HepG2 (cell line): ENCODE data around the gene LPCAT4. TPM values are rescaled to one million over a fixed set of nuclear protein-coding genes. Genes with fewer than 3 reads are reported as not detected.

Experiments used
- ATAC-seq: fragments of 200-7000 bp; cut with Tn5 transposase; 3 replicates; pipeline ENCODE4 v1.9.1; 2020; ENCODE audit warnings: mild to moderate bottlenecking, moderate library complexity
- BruUV-seq: library from RNA; stranded (reverse); fragments of 400-500 nt; replicated peaks from 2 replicates; lab custom pipeline; 2021; lab: Mats Ljungman, UMichigan
- CTCF ChIA-PET: fragments of 300-600 bp; formaldehyde crosslinking; extraction: SDS; loops from one replicate; lab custom pipeline; 2021; ENCODE audit warnings: low total read pairs, inconsistent platforms, low intra/inter-chr PET ratio; lab: Yijun Ruan, JAX
- POLR2A ChIA-PET: fragments of 350-600 bp; sonication (Branson Sonifier 250); formaldehyde crosslinking; loops from one replicate; lab custom pipeline; 2020; ENCODE audit warnings: antibody characterized with exemption, inconsistent platforms; lab: Yijun Ruan, JAX
- DNase-seq: peaks from one replicate; pipeline ENCODE4 v3.0.0-alpha.2; 2015; ENCODE audit warnings: low spot score
- FAIRE-seq: peaks from 3 replicates; lab custom pipeline; 2011; peaks lifted over from hg19 to GRCh38; lab: Jason Lieb, UNC
- H2AFZ ChIP-seq: one replicate; pipeline ENCODE4 v1.6.1; 2011; ENCODE audit warnings: low read length, inconsistent platforms
- H3K27ac ChIP-seq: fragments of 300-600 bp; 3 replicates; pipeline ENCODE4 v1.8.0; 2011; ENCODE audit warnings: mixed run types, mild to moderate bottlenecking, mixed read lengths, low read length, inconsistent platforms; ENCODE audit not compliant: insufficient read depth; ENCODE audit errors: extremely low read length
- H3K27me3 ChIP-seq, 2 experiments: fragments of 200-600 bp in 1 of 2; 2 replicates in 1 of 2; 3 replicates in 1 of 2; pipeline versions ENCODE4 v1.6.0 to v1.8.0; 2011; ENCODE audit warnings: low read length in 2 of 2, mild to moderate bottlenecking in 2 of 2, moderate library complexity in 2 of 2, inconsistent platforms in 1 of 2; ENCODE audit not compliant: insufficient read depth in 2 of 2, control insufficient read depth in 1 of 2
- H3K36me3 ChIP-seq, 2 experiments: fragments of 200-600 bp in 1 of 2; replicated peaks in 1 of 2; 2 replicates in 1 of 2; 3 replicates in 1 of 2; pipeline versions ENCODE4 v1.5.1 to v1.8.0; 2011; ENCODE audit warnings: low read length in 2 of 2, inconsistent platforms in 1 of 2; ENCODE audit not compliant: insufficient read depth in 2 of 2, control insufficient read depth in 1 of 2
- H3K4me1 ChIP-seq: 2 replicates; pipeline ENCODE4 v1.5.1; 2012; ENCODE audit warnings: low read length, inconsistent platforms; ENCODE audit not compliant: insufficient read depth
- H3K4me2 ChIP-seq: 2 replicates; pipeline ENCODE4 v1.6.0; 2011; ENCODE audit warnings: low read depth, low read length, inconsistent platforms
- H3K4me3 ChIP-seq, 3 experiments: fragments of 200-600 bp in 1 of 3; sonication (generic), shearing (Covaris generic) in 1 of 3; replicated peaks in 1 of 3; 2 replicates each; pipeline ENCODE4 v1.5.1; 2011 to 2016; ENCODE audit warnings: low read length in 3 of 3, inconsistent platforms in 2 of 3, low read depth in 2 of 3, mild to moderate bottlenecking in 2 of 3, control low read depth in 1 of 3, mixed read lengths in 1 of 3; ENCODE audit not compliant: insufficient read depth in 1 of 3
- H3K79me2 ChIP-seq: one replicate; pipeline ENCODE4 v1.6.1; 2011; ENCODE audit warnings: low read length, inconsistent platforms; ENCODE audit not compliant: insufficient read depth
- H3K9ac ChIP-seq: 2 replicates; pipeline ENCODE4 v1.6.0; 2011; ENCODE audit warnings: mild to moderate bottlenecking, low read depth, low read length, inconsistent platforms; ENCODE audit not compliant: insufficient read depth
- H3K9me3 ChIP-seq: 2 replicates; pipeline ENCODE4 v1.5.1; 2012; ENCODE audit warnings: mild to moderate bottlenecking, low read length
- H4K20me1 ChIP-seq: 2 replicates; pipeline ENCODE4 v1.6.0; 2011; ENCODE audit warnings: inconsistent platforms, mild to moderate bottlenecking, low read length, moderate library complexity; ENCODE audit not compliant: insufficient read depth
- GZF1 ChIP-seq: sonication (generic); formaldehyde crosslinking; IDR thresholded peaks from 2 replicates; pipeline ENCODE4 v1.5.1; 2020; ENCODE audit warnings: mild to moderate bottlenecking, missing genetic modification reagents
- IRX3 ChIP-seq: sonication (generic); formaldehyde crosslinking; IDR thresholded peaks from 2 replicates; pipeline ENCODE4 v1.8.1; 2023; ENCODE audit warnings: mild to moderate bottlenecking, low read depth, missing genetic modification reagents, borderline replicate concordance
- MIER2 ChIP-seq: IDR thresholded peaks from 2 replicates; pipeline ENCODE4 v1.6.1; 2016; ENCODE audit warnings: missing biosample characterization, missing genetic modification reagents
- NFKB2 ChIP-seq: sonication (generic); formaldehyde crosslinking; IDR thresholded peaks from 2 replicates; pipeline ENCODE4 v1.4.0; 2020; ENCODE audit warnings: missing genetic modification reagents, borderline replicate concordance
- NFYC ChIP-seq: IDR thresholded peaks from 2 replicates; pipeline ENCODE4 v1.6.1; 2016; ENCODE audit warnings: missing genetic modification reagents, missing compliant biosample characterization
- RFX1 ChIP-seq: fragments of 450-650 bp; IDR thresholded peaks from 2 replicates; pipeline ENCODE4 v1.6.1; 2017
- RNF2 ChIP-seq: fragments of 450-650 bp; conservative IDR thresholded peaks from 2 replicates; pipeline ENCODE4 v1.6.1; 2016; ENCODE audit warnings: low read depth
- RXRA ChIP-seq: sonication (generic); formaldehyde crosslinking; IDR thresholded peaks from 2 replicates; pipeline ENCODE4 v1.5.1; 2020; ENCODE audit warnings: missing genetic modification reagents
- TAF1 ChIP-seq: sonication (generic); formaldehyde crosslinking; IDR thresholded peaks from 2 replicates; pipeline ENCODE4 v1.4.0; 2020; ENCODE audit warnings: missing genetic modification reagents
- ZNF274 ChIP-seq: sonication (generic); formaldehyde crosslinking; IDR thresholded peaks from 2 replicates; pipeline ENCODE4 v1.5.1; 2020; ENCODE audit warnings: mild to moderate bottlenecking, missing genetic modification reagents
- ZNF720 ChIP-seq: sonication (generic); formaldehyde crosslinking; IDR thresholded peaks from 2 replicates; pipeline ENCODE4 v1.4.0; 2020; ENCODE audit warnings: missing genetic modification reagents
- ZNF891 ChIP-seq: sonication (generic); formaldehyde crosslinking; IDR thresholded peaks from 2 replicates; pipeline ENCODE4 v1.5.0; 2020; ENCODE audit warnings: mild to moderate bottlenecking, missing genetic modification reagents
- WGBS: methylation state at CpG from one replicate; pipeline ENCODE4 v1.1.6; 2017; ENCODE audit warnings: low lambda C conversion rate; 5-methylcytosine and 5-hydroxymethylcytosine counted together
- in situ Hi-C: cut with HindIII; loops from 2 replicates; pipeline ENCODE4 v1.10.0; 2017; ENCODE audit warnings: low pct_unique_long_range_greater_than_20kb; ENCODE audit not compliant: extremely low pct_ligation_motif_present
- intact Hi-C: fragments of 100-400 bp; cut with micrococcal nuclease; formaldehyde crosslinking; loops from one replicate; pipeline ENCODE4 v1.10.0; 2022; ENCODE audit not compliant: unreplicated experiment
- polyA plus RNA-seq, 8 experiments: library from polyadenylated mRNA; depleted of rRNA in 3 of 8; stranded (reverse) in 7 of 8; unstranded in 1 of 8; fragments of >200 nt; fragmentation: Illumina TruSeq in 4 of 8; extraction: Trizol in 4 of 8; gene quantifications; 2 replicates each; pipeline versions ENCODE4 v1.2.1 to v1.2.3, GENCODE V29; 2011 to 2016; ENCODE audit warnings: low read depth in 4 of 8, missing spikeins in 1 of 8, mixed read lengths in 1 of 8; ENCODE audit not compliant: insufficient read depth in 1 of 8
- total RNA-seq, 5 experiments: library from RNA; depleted of rRNA; stranded (reverse); fragments of >200 nt; fragmentation: Illumina TruSeq; extraction: Trizol; gene quantifications; 2 replicates each; pipeline ENCODE4 v1.2.3, GENCODE V29; 2016; ENCODE audit warnings: low read depth in 1 of 5
- TF ChIP-seq, protein P1 (sequence below): sonication (generic); formaldehyde crosslinking; IDR thresholded peaks from 2 replicates; pipeline ENCODE4 v1.8.1; 2023; ENCODE audit warnings: mild to moderate bottlenecking, moderate library complexity, missing genetic modification reagents

Gene LPCAT4
- total and polyA plus RNA-seq, 2 of the 13 experiments (the other 11 are each of a cell fraction or from before 2014, with no cell fraction given): 8.1 to 57.1 TPM

DNA sequence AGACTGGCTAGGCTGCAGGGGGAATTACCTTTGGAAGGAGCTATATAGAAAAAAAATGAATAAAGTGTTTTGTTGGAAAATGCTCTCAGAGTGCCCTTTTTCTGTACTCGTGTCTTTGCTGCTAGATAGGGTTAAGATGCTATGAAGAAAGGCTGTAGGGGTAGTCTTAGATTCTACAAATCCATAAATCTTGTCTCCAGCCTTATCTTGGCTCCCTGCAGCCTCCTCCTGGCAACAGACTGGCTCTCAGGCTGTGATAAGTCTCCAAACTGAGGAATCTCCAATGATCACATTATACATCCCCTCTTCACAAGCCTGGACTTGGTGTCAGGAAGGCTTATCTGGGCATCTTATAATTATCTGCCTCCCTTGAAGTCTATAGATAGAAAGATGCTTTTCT is 9.3 kb downstream of the LPCAT4 start:
- intact Hi-C loops (no loop called here), in situ Hi-C loops (loop anchor here (25.0 kb wide), 1 partner anchor 295 kb away; no protein-coding TSS in a partner anchor)
- no TSS peak for BruUV-seq
- ChIA-PET CTCF (interaction anchor here (1.1 kb wide), 1 partner anchor 9 kb away, joined by 3 read pairs; the partner anchor contains the start of gene LPCAT4), POLR2A (no interaction called here)
- TF ChIP-seq RNF2 (no peak), IRX3 (CRISPR knock-in tag) (no peak), ZNF891 (CRISPR knock-in tag) (no peak), TAF1 (CRISPR knock-in tag) (no peak), NFYC (no peak), NFKB2 (CRISPR knock-in tag) (no peak), ZNF720 (CRISPR knock-in tag) (no peak), GZF1 (CRISPR knock-in tag) (no peak), RFX1 (no peak), RXRA (CRISPR knock-in tag) (no peak), ZNF274 (CRISPR knock-in tag) (no peak), MIER2 (no peak)
- TF ChIP-seq, protein P1, sequence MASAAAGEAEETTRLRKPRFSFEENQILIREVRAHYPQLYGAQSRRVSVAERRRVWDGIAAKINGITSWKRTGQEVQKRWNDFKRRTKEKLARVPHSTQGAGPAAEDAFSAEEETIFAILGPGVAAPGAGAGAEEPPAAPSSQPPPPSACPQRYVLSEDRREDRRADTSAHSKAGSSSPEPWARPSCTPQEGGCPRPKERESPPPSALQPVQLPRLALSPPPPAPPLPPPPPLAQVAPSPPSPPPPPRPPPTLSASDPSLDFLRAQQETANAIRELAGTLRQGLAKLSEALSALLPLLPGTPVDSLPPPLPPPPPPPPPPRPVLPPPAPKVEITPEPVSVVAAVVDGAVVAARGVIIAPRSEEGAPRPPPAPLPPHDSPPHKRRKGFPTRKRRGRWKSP (CRISPR knock-in tag): no peak
- Histone ChIP-seq H4K20me1 (no peaks in the 10 kb centered on the region), H3K4me2 (no peak overlapping the region), H3K4me3 (no peak overlapping the region), H3K4me1 (no peaks in the 10 kb centered on the region), H3K79me2 (no peaks in the 10 kb centered on the region), H2AFZ (no peak overlapping the region), H3K27me3 (no peaks in the 10 kb centered on the region), H3K9ac (no peak overlapping the region), H3K36me3 (peaks cover 3 to 7% of the 10 kb centered on the region in 2 experiments; a peak in 3 of 5 replicates), H3K9me3 (no peaks in the 10 kb centered on the region), H3K27ac (no peak overlapping the region)
- no peak for DNase-seq
- 84% methylated on average over 1 of the region's 1 CpG for WGBS
- ATAC-seq: no peak
- FAIRE-seq: no peak
